ENCODE measurements around the gene TTC8. TPM values are rescaled to one million over a fixed set of nuclear protein-coding genes. Genes with fewer than 3 reads are reported as not detected.

TTC8 gene
- total RNA-seq, 4 donors from 2014 or later, result 8.6 to 33.0 (median 18.6) TPM

DNA sequence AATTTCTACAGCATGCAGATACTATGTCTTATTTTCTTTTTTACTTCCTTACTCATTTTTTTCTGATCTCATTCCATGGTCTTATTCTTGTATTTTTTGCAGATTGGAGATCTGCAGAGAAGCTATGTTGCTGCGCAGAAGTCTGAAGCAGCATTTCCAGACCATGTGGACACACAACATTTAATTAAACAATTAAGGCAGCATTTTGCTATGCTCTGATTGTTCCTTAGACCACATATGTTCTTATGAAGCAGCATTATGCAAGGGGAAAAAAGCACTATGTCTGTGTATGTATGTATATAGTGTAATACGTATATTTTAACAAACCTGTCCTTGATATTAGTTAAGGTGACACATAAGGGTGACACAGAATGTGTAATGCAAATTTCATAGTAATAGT, 52.7 kb downstream of the TTC8 start:
- no peak for TF ChIP-seq CTCF (IDR thresholded peaks at IDR 0.05)
- DNase-seq (ENCODE audit: low spot score) (no peak), ATAC-seq (ENCODE audit: low FRiP score) (no peak)

DNA sequence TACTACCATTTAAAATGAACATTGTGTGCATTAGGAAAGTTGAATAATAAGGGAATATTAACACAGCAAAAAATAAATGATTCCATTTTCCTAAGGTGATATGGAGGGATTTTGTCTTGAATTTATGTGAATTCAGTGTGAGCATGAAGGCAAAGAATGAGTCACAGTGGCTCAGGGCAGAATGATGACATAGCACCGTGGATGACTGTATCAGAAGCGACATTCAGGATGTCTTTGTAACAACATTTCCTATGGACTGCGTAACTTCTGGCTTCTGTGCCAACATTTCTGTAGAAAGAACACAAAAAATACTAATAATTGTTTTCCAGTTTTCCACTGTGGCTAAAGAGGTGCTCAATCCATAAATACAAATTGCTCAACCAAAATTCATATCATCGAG, 54.6 kb downstream of the TTC8 start:
- no peak for ATAC-seq (ENCODE audit: low FRiP score)
- TF ChIP-seq CTCF (IDR thresholded peaks at IDR 0.05), result no peak
- DNase-seq (ENCODE audit: low spot score), result no peak

DNA sequence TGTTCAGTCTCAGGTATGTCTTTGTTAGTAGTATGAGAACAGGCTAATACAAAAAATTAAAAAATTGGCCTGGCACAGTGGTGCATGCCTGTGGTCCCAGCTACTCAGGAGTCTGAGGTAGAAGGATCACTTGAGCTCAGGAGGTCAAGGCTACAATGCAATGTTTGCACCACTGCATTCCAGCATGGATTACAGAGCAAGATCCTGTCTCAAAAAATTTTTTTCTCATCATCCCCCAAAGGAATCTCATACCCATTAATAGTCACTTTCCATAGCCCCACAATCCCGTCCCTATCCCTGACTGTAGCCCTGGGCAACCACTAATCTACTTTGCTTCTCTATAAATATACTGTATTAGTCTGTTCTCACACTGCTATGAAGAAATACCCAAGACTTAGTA, 57.8 kb downstream of the TTC8 start:
- ATAC-seq (ENCODE audit: low FRiP score) (no peak), DNase-seq (ENCODE audit: low spot score) (no peak)
- TF ChIP-seq CTCF (IDR thresholded peaks at IDR 0.05), result no peak

DNA sequence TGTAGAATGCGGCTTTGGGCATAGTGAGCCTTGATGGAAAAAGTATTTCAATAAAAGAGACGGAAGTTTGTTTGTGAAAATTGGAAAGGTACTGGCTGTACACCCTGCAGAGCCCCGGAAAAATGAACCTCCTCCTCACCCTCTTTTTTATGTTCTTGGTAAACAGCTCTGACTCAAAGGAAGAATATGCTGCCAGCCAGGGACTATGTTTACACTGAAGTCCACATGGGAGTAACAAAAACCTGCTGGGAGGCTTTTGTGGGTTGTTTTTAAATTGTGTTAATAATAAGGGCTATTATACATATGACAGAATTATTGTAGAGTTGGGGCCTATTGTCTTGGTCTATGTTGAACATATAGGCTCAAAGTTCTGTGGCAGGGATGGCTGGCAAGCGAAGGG, 70.7 kb downstream of the TTC8 start:
- no peak for DNase-seq (ENCODE audit: low spot score)
- ATAC-seq (ENCODE audit: low FRiP score), result no peak
- TF ChIP-seq CTCF (IDR thresholded peaks at IDR 0.05), result no peak

DNA sequence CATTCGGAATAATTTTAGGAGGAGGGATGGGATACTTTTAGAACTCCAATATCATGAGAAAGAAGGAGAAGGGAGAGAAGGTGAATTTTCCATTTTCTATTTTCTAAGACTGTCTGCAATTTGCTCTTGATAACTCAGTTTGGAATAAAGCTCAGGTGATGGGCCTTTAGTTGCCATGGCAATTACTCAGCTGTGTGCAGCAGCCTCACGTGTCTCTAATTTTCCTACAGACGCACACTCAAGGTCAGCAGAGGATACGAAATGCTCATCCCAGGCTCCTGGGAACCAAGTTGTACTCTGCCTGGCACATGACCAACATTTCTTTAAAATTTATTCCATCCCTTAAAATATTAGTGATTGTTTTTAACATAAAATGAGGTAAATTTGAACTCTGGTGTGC, 76.7 kb downstream of the TTC8 start:
- TF ChIP-seq CTCF (IDR thresholded peaks at IDR 0.05), result no peak
- DNase-seq (ENCODE audit: low spot score) (no peak), ATAC-seq (ENCODE audit: low FRiP score) (no peak)

DNA sequence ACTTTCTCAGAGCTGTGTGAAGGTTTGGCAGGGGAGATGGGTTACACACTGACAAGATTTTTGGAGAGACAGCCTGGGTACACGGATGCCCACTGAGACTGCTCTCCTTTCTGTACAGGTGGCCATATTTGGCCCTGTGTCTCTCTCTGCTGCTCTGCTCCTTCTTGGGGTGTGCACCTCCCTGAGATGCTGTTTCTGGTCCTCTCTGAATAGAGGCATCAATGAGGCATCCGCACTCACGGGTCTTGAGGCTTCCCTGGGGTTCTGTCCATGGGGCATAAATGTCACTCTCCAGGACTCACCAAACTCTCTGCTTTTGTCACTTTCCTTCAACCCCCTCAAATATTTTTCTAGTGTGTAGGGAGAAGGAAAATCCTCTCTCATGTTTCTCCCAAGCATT, 77.5 kb downstream of the TTC8 start:
- no peak for TF ChIP-seq CTCF (IDR thresholded peaks at IDR 0.05)
- ATAC-seq (ENCODE audit: low FRiP score) (no peak), DNase-seq (ENCODE audit: low spot score) (no peak)

DNA sequence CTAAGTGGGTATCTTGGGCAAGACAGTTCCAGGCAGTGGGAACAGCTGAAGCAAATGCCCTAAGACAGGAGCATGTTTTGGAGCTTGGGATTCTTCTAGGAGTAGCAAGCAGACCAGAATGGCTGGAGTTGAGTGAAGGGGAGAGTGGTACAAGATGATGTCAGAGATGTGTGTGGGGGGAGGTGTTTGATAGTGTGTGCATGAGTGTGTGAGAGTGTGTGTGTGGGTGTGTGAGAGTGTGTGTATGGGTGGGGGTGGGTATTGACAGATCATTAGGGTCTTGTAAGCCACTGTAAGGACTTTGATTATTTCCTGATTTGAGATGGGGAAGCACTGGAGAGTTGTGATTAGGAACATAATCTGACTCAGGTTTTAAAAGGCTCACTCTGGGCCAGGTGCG, 78.4 kb downstream of the TTC8 start:
- TF ChIP-seq CTCF (IDR thresholded peaks at IDR 0.05), result no peak
- DNase-seq (ENCODE audit: low spot score), result no peak
- ATAC-seq (ENCODE audit: low FRiP score), result no peak
